ENCODE data around the gene SWAP70. TPM values are rescaled to one million over a fixed set of nuclear protein-coding genes. Genes with fewer than 3 reads are reported as not detected.
"Not testable (repeated sequence)": the region's sequence is repeated elsewhere in the genome, so short reads cannot be mapped to it uniquely, and the experiment has no call there.

SWAP70 gene
- total RNA-seq, 1 donor from 2014 or later: 27.6 TPM

GRCh38 chr11:9722893-9723292 is 59.0 kb downstream of the SWAP70 start:
- DNase-seq: no peak

GRCh38 chr11:9726321-9727022 is 62.6 kb downstream of the SWAP70 start:
- DNase-seq: no peak

GRCh38 chr11:9728058-9728457 is 64.2 kb downstream of the SWAP70 start:
- DNase-seq: no peak

GRCh38 chr11:9731256-9731655 is 67.4 kb downstream of the SWAP70 start:
- no peak for DNase-seq

- DNase-seq: no peak
Measured at GRCh38 chr11:9732453-9732852, 68.6 kb downstream of the SWAP70 start.

- DNase-seq: no peak
Measured at GRCh38 chr11:9733212-9733611, 69.3 kb downstream of the SWAP70 start.

GRCh38 chr11:9735236-9735635 is 71.4 kb downstream of the SWAP70 start:
- DNase-seq: no peak

- no peak for DNase-seq
Measured at GRCh38 chr11:9735919-9736318, 72.0 kb downstream of the SWAP70 start.

- DNase-seq: no peak
Measured at GRCh38 chr11:9736365-9736764, 72.5 kb downstream of the SWAP70 start.

- peak; percentile 67 for DNase-seq
Measured at GRCh38 chr11:9738116-9738515, 74.2 kb downstream of the SWAP70 start.

GRCh38 chr11:9738707-9739106 is 74.8 kb downstream of the SWAP70 start:
- DNase-seq: no peak

GRCh38 chr11:9739123-9739900 is 75.4 kb downstream of the SWAP70 start:
- no peak for DNase-seq

GRCh38 chr11:9740202-9740883 is 76.5 kb downstream of the SWAP70 start:
- DNase-seq: no peak

- no peak for DNase-seq
Measured at GRCh38 chr11:9741260-9741659, 77.4 kb downstream of the SWAP70 start.

GRCh38 chr11:9743512-9743911 is 79.6 kb downstream of the SWAP70 start:
- DNase-seq: not testable (repeated sequence)

GRCh38 chr11:9745411-9746211 is 81.7 kb downstream of the SWAP70 start:
- no peak for DNase-seq

- DNase-seq: no peak
Measured at GRCh38 chr11:9747229-9747628, 83.4 kb downstream of the SWAP70 start.

GRCh38 chr11:9747828-9748227 is 84.0 kb downstream of the SWAP70 start:
- no peak for DNase-seq

- DNase-seq: peak; percentile 67
Measured at GRCh38 chr11:9748361-9748970, 84.6 kb downstream of the SWAP70 start.

- no peak for DNase-seq
Measured at GRCh38 chr11:9750551-9750950, 86.7 kb downstream of the SWAP70 start.

- no peak for DNase-seq
Measured at GRCh38 chr11:9752091-9752490, 88.2 kb downstream of the SWAP70 start.

GRCh38 chr11:9753021-9753420 is 89.1 kb downstream of the SWAP70 start:
- DNase-seq: no peak

Measured in tongue (tissue), 2 donors.